ENCODE results near the gene SLC25A21. TPM values are rescaled to one million over a fixed set of nuclear protein-coding genes. Genes with fewer than 3 reads are reported as not detected.

The SLC25A21 gene
- polyA plus RNA-seq, 2 of the 4 experiments (the other 2 are of a cell fraction) = 0.68 to 1.4 TPM

DNA sequence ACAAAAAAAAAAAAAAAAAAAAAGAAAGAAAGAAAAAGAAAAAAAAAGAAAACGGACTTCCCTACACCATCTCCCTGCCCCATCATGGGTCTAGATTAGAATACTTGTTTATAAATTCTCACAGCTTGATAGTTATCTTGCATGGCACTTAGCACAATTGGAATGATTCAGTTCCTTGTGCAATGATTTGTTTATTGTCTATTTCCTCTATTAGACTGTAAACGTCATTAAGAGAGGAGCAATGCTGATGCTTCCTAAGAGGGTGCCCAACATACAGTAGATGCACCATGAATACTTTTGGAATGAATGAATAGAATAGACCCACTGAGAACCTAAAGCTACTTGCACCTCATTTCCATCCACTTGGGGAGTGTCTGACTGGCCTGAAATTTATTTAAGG, 469.9 kb downstream of the SLC25A21 start:
- TF ChIP-seq, protein P1, sequence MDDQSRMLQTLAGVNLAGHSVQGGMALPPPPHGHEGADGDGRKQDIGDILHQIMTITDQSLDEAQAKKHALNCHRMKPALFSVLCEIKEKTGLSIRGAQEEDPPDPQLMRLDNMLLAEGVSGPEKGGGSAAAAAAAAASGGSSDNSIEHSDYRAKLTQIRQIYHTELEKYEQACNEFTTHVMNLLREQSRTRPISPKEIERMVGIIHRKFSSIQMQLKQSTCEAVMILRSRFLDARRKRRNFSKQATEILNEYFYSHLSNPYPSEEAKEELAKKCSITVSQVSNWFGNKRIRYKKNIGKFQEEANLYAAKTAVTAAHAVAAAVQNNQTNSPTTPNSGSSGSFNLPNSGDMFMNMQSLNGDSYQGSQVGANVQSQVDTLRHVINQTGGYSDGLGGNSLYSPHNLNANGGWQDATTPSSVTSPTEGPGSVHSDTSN (IDR thresholded peaks at IDR 0.05) = no peak
- TF ChIP-seq, protein P2, sequence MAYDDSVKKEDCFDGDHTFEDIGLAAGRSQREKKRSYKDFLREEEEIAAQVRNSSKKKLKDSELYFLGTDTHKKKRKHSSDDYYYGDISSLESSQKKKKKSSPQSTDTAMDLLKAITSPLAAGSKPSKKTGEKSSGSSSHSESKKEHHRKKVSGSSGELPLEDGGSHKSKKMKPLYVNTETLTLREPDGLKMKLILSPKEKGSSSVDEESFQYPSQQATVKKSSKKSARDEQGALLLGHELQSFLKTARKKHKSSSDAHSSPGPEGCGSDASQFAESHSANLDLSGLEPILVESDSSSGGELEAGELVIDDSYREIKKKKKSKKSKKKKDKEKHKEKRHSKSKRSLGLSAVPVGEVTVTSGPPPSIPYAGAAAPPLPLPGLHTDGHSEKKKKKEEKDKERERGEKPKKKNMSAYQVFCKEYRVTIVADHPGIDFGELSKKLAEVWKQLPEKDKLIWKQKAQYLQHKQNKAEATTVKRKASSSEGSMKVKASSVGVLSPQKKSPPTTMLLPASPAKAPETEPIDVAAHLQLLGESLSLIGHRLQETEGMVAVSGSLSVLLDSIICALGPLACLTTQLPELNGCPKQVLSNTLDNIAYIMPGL (CRISPR knock-in tag; IDR thresholded peaks at IDR 0.05; ENCODE audit: borderline replicate concordance) = no peak
- TF ChIP-seq SMC3 (IDR thresholded peaks at IDR 0.05) (no peak), MAX (IDR thresholded peaks at IDR 0.05) (no peak), MYC (IDR thresholded peaks at IDR 0.05; ENCODE audit: borderline replicate concordance, low read length) (no peak), FOXS1 (CRISPR knock-in tag; IDR thresholded peaks at IDR 0.05) (no peak), ZFP36 (IDR thresholded peaks at IDR 0.05; ENCODE audit: borderline replicate concordance, partially characterized antibody) (no peak), ZC3H11A (IDR thresholded peaks at IDR 0.05) (no peak)
- DNase-seq (ENCODE audit: low read depth in 1 of 2, low spot score in 1 of 2) (no peak), FAIRE-seq (no peak), ATAC-seq (no peak)
- H3K4me3 ChIP-seq = no peak overlapping the region
- no peak overlapping the region for H3K4me2 ChIP-seq
- H3K27ac ChIP-seq = no peak overlapping the region
- H3K9me3 ChIP-seq = no peaks in the 10 kb centered on the region
- no peaks in the 10 kb centered on the region for H3K4me1 ChIP-seq
- ChIA-PET CTCF (interaction anchor here (0.9 kb wide), 1 partner anchor 11 kb away, joined by 3 read pairs; no protein-coding TSS in a partner anchor), POLR2A (no interaction called here)
- 8% methylated on average over 2 of the region's 2 CpGs for WGBS (ENCODE audit: missing lambda C conversion rate)

- ATAC-seq (no peak), FAIRE-seq (no peak), DNase-seq (ENCODE audit: low read depth in 1 of 2, low spot score in 1 of 2) (no peak)
- WGBS (ENCODE audit: missing lambda C conversion rate) = 63% methylated on average over 1 of the region's 1 CpG
- Histone ChIP-seq H3K4me3 (no peak overlapping the region), H3K27ac (no peak overlapping the region), H3K9me3 (no peaks in the 10 kb centered on the region), H3K4me1 (no peaks in the 10 kb centered on the region), H3K4me2 (no peak overlapping the region)
- ChIA-PET POLR2A (no interaction called here), CTCF (interaction anchor here (1.2 to 1.8 kb wide), 3 partner anchors 45 to 449 kb away, joined by 3 to 6 read pairs (median 3); no protein-coding TSS in a partner anchor)
- TF ChIP-seq ZSCAN20 (CRISPR knock-in tag; IDR thresholded peaks at IDR 0.05) = no peak
- no peak for TF ChIP-seq RNF2 (IDR thresholded peaks at IDR 0.05; ENCODE audit: borderline replicate concordance, low read depth)
- TF ChIP-seq HES2 (IDR thresholded peaks at IDR 0.05) = no peak
Measured at GRCh38 chr14:36701132-36701531, 471.3 kb downstream of the SLC25A21 start.

GRCh38 chr14:36700651-36701050, 471.8 kb downstream of the SLC25A21 start:
- no peak overlapping the region for H3K27ac ChIP-seq
- no peak for DNase-seq (ENCODE audit: low read depth in 1 of 2, low spot score in 1 of 2)
- TF ChIP-seq, protein P3, sequence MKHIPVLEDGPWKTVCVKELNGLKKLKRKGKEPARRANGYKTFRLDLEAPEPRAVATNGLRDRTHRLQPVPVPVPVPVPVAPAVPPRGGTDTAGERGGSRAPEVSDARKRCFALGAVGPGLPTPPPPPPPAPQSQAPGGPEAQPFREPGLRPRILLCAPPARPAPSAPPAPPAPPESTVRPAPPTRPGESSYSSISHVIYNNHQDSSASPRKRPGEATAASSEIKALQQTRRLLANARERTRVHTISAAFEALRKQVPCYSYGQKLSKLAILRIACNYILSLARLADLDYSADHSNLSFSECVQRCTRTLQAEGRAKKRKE (CRISPR knock-in tag; IDR thresholded peaks at IDR 0.05; ENCODE audit: low read depth) = no peak
- TF ChIP-seq ESRRA (IDR thresholded peaks at IDR 0.05; ENCODE audit: borderline replicate concordance, low read length) = no peak
- no peak for TF ChIP-seq HOXB5 (CRISPR knock-in tag; IDR thresholded peaks at IDR 0.05)
- TF ChIP-seq BHLHE40 (IDR thresholded peaks at IDR 0.05; ENCODE audit: low read depth, low read length) = no peak
- TF ChIP-seq MAZ (IDR thresholded peaks at IDR 0.05; ENCODE audit: borderline replicate concordance, low read depth, low read length) = no peak
- TF ChIP-seq, protein P4, sequence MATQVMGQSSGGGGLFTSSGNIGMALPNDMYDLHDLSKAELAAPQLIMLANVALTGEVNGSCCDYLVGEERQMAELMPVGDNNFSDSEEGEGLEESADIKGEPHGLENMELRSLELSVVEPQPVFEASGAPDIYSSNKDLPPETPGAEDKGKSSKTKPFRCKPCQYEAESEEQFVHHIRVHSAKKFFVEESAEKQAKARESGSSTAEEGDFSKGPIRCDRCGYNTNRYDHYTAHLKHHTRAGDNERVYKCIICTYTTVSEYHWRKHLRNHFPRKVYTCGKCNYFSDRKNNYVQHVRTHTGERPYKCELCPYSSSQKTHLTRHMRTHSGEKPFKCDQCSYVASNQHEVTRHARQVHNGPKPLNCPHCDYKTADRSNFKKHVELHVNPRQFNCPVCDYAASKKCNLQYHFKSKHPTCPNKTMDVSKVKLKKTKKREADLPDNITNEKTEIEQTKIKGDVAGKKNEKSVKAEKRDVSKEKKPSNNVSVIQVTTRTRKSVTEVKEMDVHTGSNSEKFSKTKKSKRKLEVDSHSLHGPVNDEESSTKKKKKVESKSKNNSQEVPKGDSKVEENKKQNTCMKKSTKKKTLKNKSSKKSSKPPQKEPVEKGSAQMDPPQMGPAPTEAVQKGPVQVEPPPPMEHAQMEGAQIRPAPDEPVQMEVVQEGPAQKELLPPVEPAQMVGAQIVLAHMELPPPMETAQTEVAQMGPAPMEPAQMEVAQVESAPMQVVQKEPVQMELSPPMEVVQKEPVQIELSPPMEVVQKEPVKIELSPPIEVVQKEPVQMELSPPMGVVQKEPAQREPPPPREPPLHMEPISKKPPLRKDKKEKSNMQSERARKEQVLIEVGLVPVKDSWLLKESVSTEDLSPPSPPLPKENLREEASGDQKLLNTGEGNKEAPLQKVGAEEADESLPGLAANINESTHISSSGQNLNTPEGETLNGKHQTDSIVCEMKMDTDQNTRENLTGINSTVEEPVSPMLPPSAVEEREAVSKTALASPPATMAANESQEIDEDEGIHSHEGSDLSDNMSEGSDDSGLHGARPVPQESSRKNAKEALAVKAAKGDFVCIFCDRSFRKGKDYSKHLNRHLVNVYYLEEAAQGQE (IDR thresholded peaks at IDR 0.05) = no peak
- TF ChIP-seq ZC3H11A (IDR thresholded peaks at IDR 0.05) = no peak
- TF ChIP-seq FOXS1 (CRISPR knock-in tag; IDR thresholded peaks at IDR 0.05) = no peak
- no peak for TF ChIP-seq HOXB13 (CRISPR knock-in tag; IDR thresholded peaks at IDR 0.05; ENCODE audit: low read depth)
- no peak for TF ChIP-seq RARB (CRISPR knock-in tag; IDR thresholded peaks at IDR 0.05)
- TF ChIP-seq ZSCAN20 (CRISPR knock-in tag; IDR thresholded peaks at IDR 0.05) = no peak
- TF ChIP-seq RFX5 (IDR thresholded peaks at IDR 0.05) = no peak
- TF ChIP-seq NFE2L2 (conservative IDR thresholded peaks at IDR 0.05; ENCODE audit: low read length) = no peak
- no peak for TF ChIP-seq FOSB (CRISPR knock-in tag; IDR thresholded peaks at IDR 0.05)
- TF ChIP-seq HEYL (CRISPR knock-in tag; IDR thresholded peaks at IDR 0.05) = no peak
- no peak for TF ChIP-seq POLR2A (IDR thresholded peaks at IDR 0.05; ENCODE audit: low read length)
- no peak for TF ChIP-seq CTCF (IDR thresholded peaks at IDR 0.05)
- ChIA-PET CTCF (interaction anchor here (1.2 to 1.8 kb wide), 3 partner anchors 44 to 450 kb away, joined by 3 to 6 read pairs (median 3); no protein-coding TSS in a partner anchor), POLR2A (no interaction called here)
- H3K4me2 ChIP-seq = no peak overlapping the region
- 88% methylated on average over 1 of the region's 1 CpG for WGBS (ENCODE audit: missing lambda C conversion rate)
- FAIRE-seq = no peak
- H3K4me1 ChIP-seq = no peaks in the 10 kb centered on the region
- H3K9me3 ChIP-seq = no peaks in the 10 kb centered on the region
- no peak overlapping the region for H3K4me3 ChIP-seq
- ATAC-seq = no peak
